BLaER1 (cell line): Measurements from ENCODE around the gene GRHPR.

ENCODE experiments used
- H3K27ac ChIP-seq: shearing (Covaris generic); formaldehyde crosslinking; 2 replicates; pipeline ENCODE4 v1.8.1; 2022
- H3K27me3 ChIP-seq: shearing (Covaris generic); formaldehyde crosslinking; 2 replicates; pipeline ENCODE4 v1.8.1; 2022
- H3K36me3 ChIP-seq: shearing (Covaris generic); formaldehyde crosslinking; 2 replicates; pipeline ENCODE4 v1.8.1; 2022
- H3K4me1 ChIP-seq: shearing (Covaris generic); formaldehyde crosslinking; 2 replicates; pipeline ENCODE4 v1.8.1; 2022
- H3K4me2 ChIP-seq: shearing (Covaris generic); formaldehyde crosslinking; 2 replicates; pipeline ENCODE4 v1.8.1; 2022
- H3K4me3 ChIP-seq: shearing (Covaris generic); formaldehyde crosslinking; 2 replicates; pipeline ENCODE4 v1.8.1; 2022
- H3K9ac ChIP-seq: shearing (Covaris generic); formaldehyde crosslinking; 2 replicates; pipeline ENCODE4 v1.8.1; 2022
- H3K9me3 ChIP-seq: shearing (Covaris generic); formaldehyde crosslinking; 2 replicates; pipeline ENCODE4 v1.8.1; 2022
- H4K20me1 ChIP-seq: shearing (Covaris generic); formaldehyde crosslinking; 2 replicates; pipeline ENCODE4 v1.8.1; 2022
- Cebpa-rat ChIP-seq: shearing (Covaris generic); IDR thresholded peaks from 2 replicates; pipeline ENCODE4 v1.8.1; 2022

Gene GRHPR

DNA sequence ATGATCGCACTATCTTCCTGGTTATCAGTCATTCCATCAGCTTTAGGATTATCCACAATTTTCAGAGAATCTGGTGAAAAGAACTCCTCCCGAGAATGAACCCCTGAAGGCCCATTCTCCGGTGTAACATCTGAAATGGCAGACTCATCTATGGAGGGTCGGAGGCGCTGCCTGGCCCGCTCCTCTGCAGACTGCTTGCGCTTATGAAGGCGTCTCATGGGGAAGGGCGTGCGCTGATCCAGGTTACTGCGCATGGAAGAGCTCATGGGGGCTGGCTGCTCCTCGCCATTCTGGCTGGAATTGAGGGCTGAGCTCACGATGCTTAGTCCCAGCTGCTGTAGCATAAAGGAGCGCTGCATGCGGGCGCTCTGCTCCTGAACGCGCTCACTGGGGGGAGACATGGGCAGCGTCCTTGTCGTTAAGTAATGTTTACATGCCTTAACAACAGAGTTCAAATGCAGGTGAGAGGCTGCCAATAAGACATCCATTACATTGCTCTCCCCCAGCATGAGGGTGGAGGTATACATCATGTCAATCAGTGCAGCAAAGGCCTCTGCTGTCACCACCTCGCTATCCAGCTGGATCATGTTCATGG lies 19.4 kb downstream of the GRHPR start:
- Histone ChIP-seq H3K27me3 (no peaks in the 10 kb centered on the region), H3K9ac (no peak overlapping the region), H3K36me3 (peaks cover 91% of the 10 kb centered on the region), H3K9me3 (no peaks in the 10 kb centered on the region), H3K27ac (no peak overlapping the region), H4K20me1 (peaks cover 100% of the 10 kb centered on the region), H3K4me2 (no peak overlapping the region), H3K4me1 (no peaks in the 10 kb centered on the region), H3K4me3 (no peak overlapping the region)
- no peak for TF ChIP-seq Cebpa-rat

DNA sequence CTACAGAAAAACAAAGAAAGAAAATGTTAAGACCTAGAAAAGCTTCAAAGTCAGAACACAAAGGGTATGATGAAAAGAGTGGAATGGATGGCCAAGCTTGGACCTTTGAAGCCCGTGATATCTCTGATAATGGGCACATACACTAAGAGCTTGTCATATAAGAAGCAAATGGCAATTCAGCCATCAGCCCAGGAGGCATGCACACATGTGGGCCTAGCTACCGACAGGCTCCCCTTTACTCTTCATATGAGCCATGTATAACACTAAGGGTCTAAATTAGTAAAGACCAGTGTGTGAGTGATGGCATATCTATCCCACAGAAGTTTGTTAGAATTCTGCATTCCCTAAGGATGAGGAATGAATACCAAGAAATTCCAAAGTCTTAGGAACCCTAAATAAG lies 20.1 kb downstream of the GRHPR start:
- H3K9me3 ChIP-seq = no peaks in the 10 kb centered on the region
- no peak for TF ChIP-seq Cebpa-rat
- H3K4me2 ChIP-seq = no peak overlapping the region
- H3K36me3 ChIP-seq = peaks cover 91% of the 10 kb centered on the region
- no peak overlapping the region for H3K9ac ChIP-seq
- H3K4me1 ChIP-seq = no peaks in the 10 kb centered on the region
- H3K27ac ChIP-seq = no peak overlapping the region
- peaks cover 100% of the 10 kb centered on the region for H4K20me1 ChIP-seq
- no peak overlapping the region for H3K4me3 ChIP-seq
- no peaks in the 10 kb centered on the region for H3K27me3 ChIP-seq

DNA sequence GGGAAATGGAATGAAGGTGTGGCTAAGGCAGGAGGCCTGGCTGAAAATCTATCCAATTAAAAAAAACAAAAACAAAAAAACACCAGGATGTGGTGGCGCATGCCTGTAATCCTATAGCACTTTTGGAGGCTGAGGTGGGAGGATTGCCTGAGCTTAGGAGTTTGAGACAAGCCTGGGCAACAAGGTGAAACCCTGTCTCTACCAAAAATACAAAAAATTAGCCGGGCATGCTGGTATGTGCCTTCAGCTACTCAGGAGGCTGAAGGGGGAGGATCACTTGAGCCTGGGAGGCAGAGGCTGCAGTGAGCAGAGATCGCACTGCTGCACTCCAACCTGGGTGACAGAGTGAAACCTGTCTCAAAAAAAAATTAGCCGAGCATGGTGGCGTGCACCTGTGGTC lies 21.1 kb downstream of the GRHPR start:
- no peak for TF ChIP-seq Cebpa-rat
- Histone ChIP-seq H4K20me1 (peaks cover 100% of the 10 kb centered on the region), H3K36me3 (peaks cover 90% of the 10 kb centered on the region), H3K27ac (no peak overlapping the region), H3K27me3 (no peaks in the 10 kb centered on the region), H3K9ac (no peak overlapping the region), H3K4me2 (no peak overlapping the region), H3K4me1 (no peaks in the 10 kb centered on the region), H3K9me3 (no peaks in the 10 kb centered on the region), H3K4me3 (no peak overlapping the region)

DNA sequence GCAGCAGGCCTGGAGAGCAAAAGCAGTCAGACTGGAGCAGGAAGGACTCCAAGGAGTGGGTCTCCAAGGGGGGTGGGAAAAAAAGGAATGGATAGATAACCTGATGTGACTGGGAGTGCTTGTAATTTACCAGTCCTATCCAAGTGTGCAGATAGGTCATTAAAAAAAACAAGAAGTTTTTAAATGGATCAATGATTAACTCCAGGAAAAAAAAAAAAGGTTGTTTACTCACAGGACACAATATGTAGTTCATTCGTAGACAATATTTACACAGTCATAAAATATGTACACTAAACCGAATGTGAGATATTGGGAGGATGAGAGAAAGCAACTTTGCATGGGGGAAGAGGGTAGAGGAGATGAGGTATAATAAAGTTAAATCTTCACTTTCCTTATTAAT lies 22.4 kb downstream of the GRHPR start:
- H3K27me3 ChIP-seq = no peaks in the 10 kb centered on the region
- H3K27ac ChIP-seq = no peak overlapping the region
- H3K36me3 ChIP-seq = peaks cover 90% of the 10 kb centered on the region
- H4K20me1 ChIP-seq = peaks cover 100% of the 10 kb centered on the region
- H3K9me3 ChIP-seq = no peaks in the 10 kb centered on the region
- H3K4me3 ChIP-seq = no peak overlapping the region
- no peaks in the 10 kb centered on the region for H3K4me1 ChIP-seq
- H3K9ac ChIP-seq = no peak overlapping the region
- no peak for TF ChIP-seq Cebpa-rat
- no peak overlapping the region for H3K4me2 ChIP-seq

DNA sequence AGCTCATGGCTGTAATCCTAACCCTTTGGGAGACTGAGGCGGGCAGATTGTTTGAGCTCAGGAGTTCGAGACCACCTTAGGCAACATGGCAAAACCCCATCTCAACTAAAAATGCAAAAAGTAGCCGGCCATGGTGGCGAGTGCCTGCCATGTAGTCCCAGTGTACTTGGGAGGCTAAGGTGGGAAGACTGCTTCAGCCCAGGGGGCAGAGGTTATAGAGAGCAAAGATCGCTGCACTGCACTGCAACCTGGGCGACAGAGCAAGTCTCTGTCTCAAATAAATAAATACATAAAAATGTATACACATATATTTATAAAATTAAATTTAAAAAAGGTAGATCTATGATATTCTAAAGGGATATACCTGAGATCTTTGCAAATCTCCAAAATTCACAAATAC lies 23.3 kb downstream of the GRHPR start:
- Histone ChIP-seq H4K20me1 (peaks cover 99% of the 10 kb centered on the region), H3K4me1 (no peaks in the 10 kb centered on the region), H3K9me3 (no peaks in the 10 kb centered on the region), H3K4me2 (no peak overlapping the region), H3K27me3 (no peaks in the 10 kb centered on the region), H3K9ac (no peak overlapping the region), H3K27ac (no peak overlapping the region), H3K36me3 (peaks cover 90% of the 10 kb centered on the region), H3K4me3 (no peak overlapping the region)
- TF ChIP-seq Cebpa-rat = no peak

DNA sequence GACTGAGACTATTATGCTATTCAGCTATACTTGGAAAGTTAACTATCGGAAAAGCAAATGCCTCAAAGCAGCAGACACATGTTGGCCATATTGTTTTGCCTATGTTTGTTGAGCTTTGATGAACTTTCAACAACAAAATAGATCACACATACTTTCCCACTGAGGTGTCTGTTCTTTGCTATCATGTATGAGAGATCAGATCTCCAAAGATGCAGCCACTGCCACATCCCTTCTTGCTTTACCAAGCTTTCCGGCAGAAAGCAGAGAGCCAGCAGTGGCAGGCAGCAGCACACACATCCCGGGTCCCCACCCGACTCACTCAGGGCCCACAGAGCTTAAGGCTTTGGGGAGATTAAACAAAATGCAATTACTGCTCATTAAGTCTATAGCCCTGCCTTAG lies 23.9 kb downstream of the GRHPR start:
- no peaks in the 10 kb centered on the region for H3K9me3 ChIP-seq
- H3K4me3 ChIP-seq = no peak overlapping the region
- peaks cover 99% of the 10 kb centered on the region for H4K20me1 ChIP-seq
- no peak overlapping the region for H3K27ac ChIP-seq
- H3K4me1 ChIP-seq = no peaks in the 10 kb centered on the region
- H3K36me3 ChIP-seq = peaks cover 90% of the 10 kb centered on the region
- TF ChIP-seq Cebpa-rat = no peak
- no peak overlapping the region for H3K9ac ChIP-seq
- no peaks in the 10 kb centered on the region for H3K27me3 ChIP-seq
- no peak overlapping the region for H3K4me2 ChIP-seq

DNA sequence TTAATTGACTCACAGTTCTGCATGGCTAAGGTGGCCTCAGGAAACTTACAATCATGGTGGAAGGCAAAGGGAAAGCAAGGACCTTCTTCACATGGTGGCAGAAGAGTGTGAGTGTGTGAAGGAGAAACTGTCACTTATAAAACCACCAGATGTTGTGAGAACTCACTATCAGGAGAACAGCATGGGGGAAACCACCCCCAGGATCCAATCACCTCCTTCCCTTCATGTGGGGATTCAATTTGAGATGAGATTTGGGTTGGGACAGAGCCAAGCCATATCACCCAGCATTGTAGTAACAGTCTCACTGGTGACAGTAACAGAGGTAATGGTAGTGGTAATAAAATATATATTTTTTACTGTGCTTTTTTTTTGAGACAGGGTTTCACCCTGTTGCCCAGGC lies 24.6 kb downstream of the GRHPR start:
- Histone ChIP-seq H3K27ac (no peak overlapping the region), H3K36me3 (peaks cover 89% of the 10 kb centered on the region), H3K4me2 (no peak overlapping the region), H3K9ac (no peak overlapping the region), H3K4me1 (no peaks in the 10 kb centered on the region), H3K4me3 (no peak overlapping the region), H3K27me3 (no peaks in the 10 kb centered on the region), H3K9me3 (no peaks in the 10 kb centered on the region), H4K20me1 (peaks cover 99% of the 10 kb centered on the region)
- TF ChIP-seq Cebpa-rat = no peak

DNA sequence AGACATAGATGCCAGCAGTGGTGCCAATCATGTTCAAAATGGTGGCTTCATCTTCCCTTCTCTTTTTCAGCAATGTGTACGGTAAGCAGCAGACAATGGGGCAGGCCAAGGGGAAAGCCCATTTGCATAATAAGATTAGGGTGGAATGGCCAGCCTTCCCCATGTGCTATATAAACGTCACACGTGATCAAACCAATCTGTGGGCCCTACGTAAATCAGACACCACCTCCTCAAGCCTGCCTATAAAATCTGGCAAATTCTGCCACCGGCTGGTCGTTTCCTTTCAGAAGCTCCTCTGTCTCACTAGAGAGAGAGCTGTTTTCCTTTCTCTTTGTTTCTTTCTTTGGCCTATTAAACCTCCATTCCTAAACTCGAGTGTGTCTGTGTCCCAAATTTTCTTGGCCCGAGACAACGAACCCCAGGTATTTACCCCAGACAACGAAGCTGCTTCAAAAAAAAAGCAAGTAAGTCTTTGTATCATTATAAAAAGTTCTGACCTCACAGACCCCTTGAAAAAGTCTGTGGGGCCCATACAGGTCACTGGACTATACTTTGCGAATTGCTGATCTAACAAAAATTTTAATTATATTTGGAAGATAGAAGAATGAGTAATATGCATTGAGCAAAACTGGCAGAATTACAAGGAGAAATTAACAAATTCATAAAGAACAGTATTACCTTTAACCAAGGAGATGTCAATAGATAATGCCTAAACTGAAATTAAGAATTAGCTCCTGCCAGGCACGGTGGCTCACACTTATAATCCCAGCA lies 27.6 kb downstream of the GRHPR start:
- Histone ChIP-seq H4K20me1 (peaks cover 99% of the 10 kb centered on the region), H3K4me3 (no peak overlapping the region), H3K36me3 (peaks cover 85% of the 10 kb centered on the region), H3K27me3 (no peaks in the 10 kb centered on the region), H3K9ac (no peak overlapping the region), H3K9me3 (peaks cover 3% of the 10 kb centered on the region; the same call in 1 of the 2 replicates), H3K27ac (no peak overlapping the region), H3K4me2 (no peak overlapping the region), H3K4me1 (no peaks in the 10 kb centered on the region)
- TF ChIP-seq Cebpa-rat = no peak

DNA sequence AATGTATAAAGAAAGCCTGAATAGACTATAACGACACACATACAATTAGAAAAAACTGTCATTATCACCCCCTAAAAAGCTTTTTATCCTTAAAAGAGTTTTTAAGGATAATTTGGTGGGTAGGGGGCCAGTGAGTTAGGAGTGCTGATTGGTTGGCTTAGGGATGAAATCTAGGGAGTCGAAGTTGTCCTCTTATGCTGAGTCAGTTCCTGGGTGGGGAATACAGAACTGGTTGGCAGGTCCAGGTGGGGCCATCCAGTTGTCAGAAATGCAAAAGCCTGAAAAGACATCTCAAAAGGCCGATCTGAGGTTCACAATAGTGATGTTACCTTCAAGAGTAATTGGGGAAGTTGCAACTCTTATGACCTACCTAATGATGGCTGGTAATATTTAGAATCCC lies 29.1 kb downstream of the GRHPR start:
- Histone ChIP-seq H3K4me3 (no peak overlapping the region), H3K27ac (no peak overlapping the region), H3K36me3 (peaks cover 85% of the 10 kb centered on the region), H4K20me1 (peaks cover 99% of the 10 kb centered on the region), H3K4me2 (no peak overlapping the region), H3K9ac (no peak overlapping the region), H3K4me1 (no peaks in the 10 kb centered on the region), H3K27me3 (no peaks in the 10 kb centered on the region), H3K9me3 (peaks cover 18% of the 10 kb centered on the region)
- TF ChIP-seq Cebpa-rat = no peak

DNA sequence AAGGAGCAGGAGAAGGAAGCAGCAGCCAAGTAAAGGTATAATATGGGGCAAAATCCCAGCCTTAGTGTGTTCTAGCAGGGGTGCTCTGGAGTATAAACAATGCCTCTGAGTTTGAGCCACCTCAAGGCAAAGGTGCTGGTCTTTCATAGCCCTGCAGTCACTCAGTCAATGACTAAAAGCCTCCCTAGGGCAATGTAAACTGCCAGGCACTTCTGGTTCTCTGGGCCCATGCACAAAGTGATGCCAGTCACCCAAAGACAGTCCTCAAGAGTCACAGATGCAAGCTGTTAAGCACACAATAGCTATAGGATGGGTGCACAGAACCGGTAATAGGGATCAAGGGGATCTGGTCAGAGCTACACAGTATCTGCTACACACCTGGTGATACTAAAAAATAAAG lies 30.1 kb downstream of the GRHPR start:
- Histone ChIP-seq H3K9ac (no peak overlapping the region), H3K4me1 (no peaks in the 10 kb centered on the region), H3K27me3 (no peaks in the 10 kb centered on the region), H3K4me3 (no peak overlapping the region), H3K27ac (no peak overlapping the region), H4K20me1 (peaks cover 99% of the 10 kb centered on the region), H3K4me2 (no peak overlapping the region), H3K9me3 (peaks cover 18% of the 10 kb centered on the region), H3K36me3 (peaks cover 83% of the 10 kb centered on the region)
- TF ChIP-seq Cebpa-rat = no peak

DNA sequence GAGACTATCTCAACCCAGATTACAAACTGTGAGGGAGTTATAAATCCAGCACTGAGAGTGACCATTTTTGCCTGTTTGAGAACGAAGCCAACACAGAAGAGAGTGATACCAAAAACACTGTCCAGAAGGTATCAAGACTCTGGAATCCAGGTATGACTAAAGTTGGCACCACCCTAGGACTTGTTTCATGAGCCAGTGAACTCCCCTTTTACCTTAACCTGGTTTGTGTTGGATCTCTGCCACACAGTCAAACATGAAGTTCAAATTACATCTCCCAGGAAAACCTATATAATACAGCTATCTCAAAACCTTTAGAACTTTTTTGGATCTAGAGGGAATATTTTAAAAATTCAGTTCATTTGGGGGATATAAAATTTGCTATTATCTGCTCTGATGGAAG lies 31.3 kb downstream of the GRHPR start:
- Histone ChIP-seq H3K4me3 (no peak overlapping the region), H3K4me2 (no peak overlapping the region), H4K20me1 (peaks cover 99% of the 10 kb centered on the region), H3K4me1 (no peaks in the 10 kb centered on the region), H3K27ac (no peak overlapping the region), H3K36me3 (peaks cover 75% of the 10 kb centered on the region), H3K9me3 (peaks cover 18% of the 10 kb centered on the region), H3K9ac (no peak overlapping the region), H3K27me3 (no peaks in the 10 kb centered on the region)
- no peak for TF ChIP-seq Cebpa-rat
